Gastroesophageal sphincter (tissue), 4 donors: ENCODE results near the gene GRM8. TPM values are rescaled to one million over a fixed set of nuclear protein-coding genes. Genes with fewer than 3 reads are reported as not detected.

Experiments used
- ATAC-seq: fragments of 150-250 bp; one replicate; pipeline ENCODE4 v1.9.1; 2016; ENCODE audit warnings: mild to moderate bottlenecking, moderate library complexity
- H3K27ac ChIP-seq, 4 donors: fragments of 200-600 bp; sonication (generic) in 3 of 4; 1 replicate in 3 of 4; 2 replicates in 1 of 4; pipeline ENCODE4 v1.5.1; 2016 to 2019
- H3K27me3 ChIP-seq: fragments of 200-600 bp; sonication (generic); one replicate; pipeline ENCODE4 v1.5.1; 2019
- H3K36me3 ChIP-seq, 2 donors: fragments of 200-600 bp; sonication (generic); one replicate each; pipeline ENCODE4 v1.5.1; 2019; ENCODE audit warnings: control low read depth in 1 of 2
- H3K4me1 ChIP-seq, 3 donors: fragments of 200-600 bp; sonication (generic); 1 replicate in 2 of 3; 2 replicates in 1 of 3; pipeline ENCODE4 v1.5.1; 2016 to 2019; ENCODE audit warnings: control low read depth in 2 of 3
- H3K4me3 ChIP-seq, 2 donors: fragments of 200-600 bp; sonication (generic); one replicate each; pipeline ENCODE4 v1.5.1; 2019; ENCODE audit warnings: mild to moderate bottlenecking in 1 of 2, moderate library complexity in 1 of 2
- H3K9me3 ChIP-seq, 3 donors: fragments of 200-600 bp; sonication (generic); one replicate each; pipeline ENCODE4 v1.5.1; 2017 to 2019; ENCODE audit warnings: control low read depth in 2 of 3
- CTCF ChIP-seq, 4 experiments: fragments of 200-600 bp in 2 of 4; fragments of 450-650 bp in 2 of 4; sonication (generic) in 1 of 4; IDR thresholded peaks; one replicate each; pipeline ENCODE4 v1.5.1; 2017 to 2019; ENCODE audit warnings: antibody characterized with exemption in 4 of 4, mild to moderate bottlenecking in 2 of 4, moderate library complexity in 2 of 4
- EP300 ChIP-seq: sonication (generic); formaldehyde crosslinking; IDR thresholded peaks from one replicate; pipeline ENCODE4 v1.6.1; 2017; ENCODE audit warnings: antibody characterized with exemption, mild to moderate bottlenecking
- POLR2A ChIP-seq, 2 donors: fragments of 450-650 bp; IDR thresholded peaks; one replicate each; pipeline ENCODE4 v1.6.1; 2017; ENCODE audit warnings: antibody characterized with exemption in 2 of 2, mild to moderate bottlenecking in 2 of 2, moderate library complexity in 1 of 2
- POLR2AphosphoS5 ChIP-seq: sonication (generic); formaldehyde crosslinking; IDR thresholded peaks from one replicate; pipeline ENCODE4 v1.6.1; 2017; ENCODE audit warnings: antibody characterized with exemption
- WGBS, 2 donors: methylation state at CpG; one replicate each; pipeline ENCODE4 v1.1.5; 2018; ENCODE audit warnings: low coverage in 1 of 2; 5-methylcytosine and 5-hydroxymethylcytosine counted together
- total RNA-seq, 4 donors: library from RNA; depleted of rRNA; stranded (reverse); fragments of >200 nt; gene quantifications; one replicate each; pipeline ENCODE4 v1.1.0, GENCODE V29; 2016

GRM8 gene
- total RNA-seq, 4 donors from 2014 or later = 0.07 to 3.4 (median 0.93) TPM; not detected in 1

- Histone ChIP-seq H3K27me3 (no peaks in the 10 kb centered on the region), H3K27ac (no peak overlapping the region), H3K4me3 (no peak overlapping the region), H3K4me1 (no peaks in the 10 kb centered on the region), H3K36me3 (no peaks in the 10 kb centered on the region), H3K9me3 (no peaks in the 10 kb centered on the region)
- 67 to 88% methylated on average over 1 of the region's 1 CpG for WGBS, 2 donors
- no peak for TF ChIP-seq POLR2A (IDR thresholded peaks at IDR 0.05)
- no peak for TF ChIP-seq EP300
- no peak for TF ChIP-seq POLR2AphosphoS5
- no peak for TF ChIP-seq CTCF (IDR thresholded peaks at IDR 0.05)
- ATAC-seq = no peak
These were observed 727.8 kb downstream of the GRM8 start for GRCh38 chr7:126524967-126525366.

DNA sequence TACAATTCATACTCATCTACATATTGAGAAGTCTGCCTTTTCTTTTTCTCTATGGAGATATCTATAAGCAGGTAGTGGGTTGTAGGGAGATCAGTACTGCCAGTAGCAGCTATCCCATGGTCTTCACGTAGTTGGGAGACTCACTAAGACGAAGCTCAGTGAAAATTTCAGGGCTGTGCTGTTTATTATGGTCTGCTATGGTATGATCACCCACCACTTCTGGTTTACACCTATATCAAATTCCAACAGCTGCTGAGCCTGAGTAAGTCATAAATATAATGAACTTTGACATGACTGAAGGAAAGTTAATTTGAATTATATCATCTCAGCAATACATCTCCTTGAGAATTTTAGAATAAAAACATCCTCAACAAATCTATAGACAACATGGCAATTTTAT is 741.7 kb downstream of the GRM8 start:
- ATAC-seq = no peak
- TF ChIP-seq POLR2A (IDR thresholded peaks at IDR 0.05) = no peak
- TF ChIP-seq EP300 = no peak
- TF ChIP-seq CTCF (IDR thresholded peaks at IDR 0.05) = no peak
- Histone ChIP-seq H3K9me3 (no peaks in the 10 kb centered on the region), H3K27ac (no peak overlapping the region), H3K4me3 (no peak overlapping the region), H3K36me3 (no peaks in the 10 kb centered on the region), H3K4me1 (no peaks in the 10 kb centered on the region), H3K27me3 (no peaks in the 10 kb centered on the region)
- 45 to 65% methylated on average over 2 of the region's 2 CpGs for WGBS, 2 donors

DNA sequence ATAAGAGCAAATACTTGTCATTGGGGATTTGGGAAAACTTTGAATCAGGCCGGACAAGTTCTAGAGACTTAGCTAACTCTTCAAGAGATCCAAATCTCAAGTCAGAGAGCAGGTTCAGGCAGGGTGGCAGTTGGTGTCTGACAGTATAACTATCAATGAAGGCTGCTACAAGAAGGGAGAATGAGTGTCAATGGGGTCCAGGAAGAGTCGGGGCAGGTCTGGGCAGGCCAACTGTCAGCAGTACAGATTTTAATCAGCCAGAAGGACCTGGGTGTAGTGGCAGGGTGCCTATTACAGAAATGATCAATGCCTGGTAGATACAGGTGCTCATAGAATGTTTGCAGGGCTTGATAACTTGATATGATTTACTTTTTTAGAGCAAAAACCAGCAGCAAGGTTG is 751.1 kb downstream of the GRM8 start:
- H3K36me3 ChIP-seq = no peaks in the 10 kb centered on the region
- no peaks in the 10 kb centered on the region for H3K4me1 ChIP-seq
- no peak overlapping the region for H3K4me3 ChIP-seq
- H3K27me3 ChIP-seq = no peaks in the 10 kb centered on the region
- WGBS, 2 donors = 78 to 92% methylated on average over 2 of the region's 2 CpGs
- H3K27ac ChIP-seq = no peak overlapping the region
- no peak for TF ChIP-seq EP300
- no peak for TF ChIP-seq CTCF (IDR thresholded peaks at IDR 0.05)
- TF ChIP-seq POLR2AphosphoS5 = no peak
- no peak for TF ChIP-seq POLR2A (IDR thresholded peaks at IDR 0.05)
- H3K9me3 ChIP-seq = no peaks in the 10 kb centered on the region
- ATAC-seq = no peak

GRCh38 chr7:126499481-126499880 is 753.3 kb downstream of the GRM8 start:
- TF ChIP-seq EP300 (no peak), POLR2AphosphoS5 (no peak), CTCF (IDR thresholded peaks at IDR 0.05) (no peak), POLR2A (IDR thresholded peaks at IDR 0.05) (no peak)
- ATAC-seq = no peak
- WGBS, 2 donors = 75 to 91% methylated on average over 5 of the region's 5 CpGs
- H3K9me3 ChIP-seq = no peaks in the 10 kb centered on the region
- H3K4me3 ChIP-seq = no peak overlapping the region
- H3K36me3 ChIP-seq = no peaks in the 10 kb centered on the region
- H3K27me3 ChIP-seq = no peaks in the 10 kb centered on the region
- H3K27ac ChIP-seq = no peak overlapping the region
- H3K4me1 ChIP-seq = peaks cover 0 to 11% (median 0%) of the 10 kb centered on the region in 3 donors

- TF ChIP-seq POLR2A (IDR thresholded peaks at IDR 0.05) = no peak
- no peak for TF ChIP-seq CTCF (IDR thresholded peaks at IDR 0.05)
- no peak for TF ChIP-seq POLR2AphosphoS5
- no peak for TF ChIP-seq EP300
- Histone ChIP-seq H3K27ac (no peak overlapping the region), H3K4me3 (no peak overlapping the region), H3K4me1 (peaks cover 0 to 14% (median 0%) of the 10 kb centered on the region in 3 donors), H3K36me3 (no peaks in the 10 kb centered on the region), H3K9me3 (no peaks in the 10 kb centered on the region), H3K27me3 (no peaks in the 10 kb centered on the region)
- 32 to 73% methylated on average over 2 of the region's 2 CpGs for WGBS, 2 donors
- no peak for ATAC-seq
These were observed 757.0 kb downstream of the GRM8 start for GRCh38 chr7:126495733-126496132.
